Jurkat, Clone E6-1 (cell line): ENCODE measurements around the gene SH3PXD2A.
A peak's percentile ranks its signal among the peaks of the same experiment; 100 is the strongest.
"Not testable (repeated sequence)": the region's sequence is repeated elsewhere in the genome, so short reads cannot be mapped to it uniquely, and the experiment has no call there.

ENCODE experiments used
- DNase-seq: peaks from one replicate; pipeline ENCODE4 v3.0.0-alpha.2; 2011; ENCODE audit warnings: low read depth, low spot score
- H3K4me3 ChIP-seq: 2 replicates; pipeline ENCODE4 v1.5.1; 2011; ENCODE audit warnings: mild to moderate bottlenecking, low read length, control low read depth, moderate library complexity

Gene SH3PXD2A

GRCh38 chr10:103819493-103819892 is 35.9 kb downstream of the SH3PXD2A start:
- H3K4me3 ChIP-seq, result no peak overlapping the region
- no peak for DNase-seq

- H3K4me3 ChIP-seq, result no peak overlapping the region
- DNase-seq, result no peak
These were observed 36.5 kb downstream of the SH3PXD2A start for GRCh38 chr10:103818765-103819374.

- no peak for DNase-seq
- no peak overlapping the region for H3K4me3 ChIP-seq
These were observed 37.3 kb downstream of the SH3PXD2A start for GRCh38 chr10:103818105-103818504.

GRCh38 chr10:103816431-103816830 is 38.9 kb downstream of the SH3PXD2A start:
- no peak for DNase-seq
- no peak overlapping the region for H3K4me3 ChIP-seq

GRCh38 chr10:103814626-103815370 is 40.6 kb downstream of the SH3PXD2A start:
- no peak for DNase-seq

GRCh38 chr10:103814105-103814504 is 41.3 kb downstream of the SH3PXD2A start:
- H3K4me3 ChIP-seq, result no peak overlapping the region
- DNase-seq, result no peak

More at GRCh38 chr10:103814626-103815370, 40.6 kb downstream of the SH3PXD2A start:
- H3K4me3 ChIP-seq, result no peak overlapping the region

GRCh38 chr10:103813312-103813711 is 42.1 kb downstream of the SH3PXD2A start:
- DNase-seq, H3K4me3 ChIP-seq: not testable (repeated sequence)

GRCh38 chr10:103812432-103812831 is 42.9 kb downstream of the SH3PXD2A start:
- no peak for DNase-seq
- H3K4me3 ChIP-seq, result no peak overlapping the region

GRCh38 chr10:103812004-103812403 is 43.4 kb downstream of the SH3PXD2A start:
- no peak overlapping the region for H3K4me3 ChIP-seq
- DNase-seq, result no peak

GRCh38 chr10:103811463-103811862 is 43.9 kb downstream of the SH3PXD2A start:
- H3K4me3 ChIP-seq, result no peak overlapping the region
- no peak for DNase-seq

- DNase-seq, result no peak
These were observed 46.6 kb downstream of the SH3PXD2A start for GRCh38 chr10:103808780-103809179.

GRCh38 chr10:103807996-103808395 is 47.4 kb downstream of the SH3PXD2A start:
- DNase-seq, result no peak
- no peak overlapping the region for H3K4me3 ChIP-seq

More at GRCh38 chr10:103808780-103809179, 46.6 kb downstream of the SH3PXD2A start:
- no peak overlapping the region for H3K4me3 ChIP-seq

- DNase-seq, result no peak
- no peak overlapping the region for H3K4me3 ChIP-seq
These were observed 48.8 kb downstream of the SH3PXD2A start for GRCh38 chr10:103806395-103807187.

- no peak overlapping the region for H3K4me3 ChIP-seq
- DNase-seq, result no peak
These were observed 49.6 kb downstream of the SH3PXD2A start for GRCh38 chr10:103805781-103806180.

- DNase-seq, result no peak
- no peak overlapping the region for H3K4me3 ChIP-seq
These were observed 50.5 kb downstream of the SH3PXD2A start for GRCh38 chr10:103804871-103805270.

- H3K4me3 ChIP-seq, result no peak overlapping the region
- peak; percentile 84 for DNase-seq
These were observed 51.4 kb downstream of the SH3PXD2A start for GRCh38 chr10:103803941-103804340.

- no peak overlapping the region for H3K4me3 ChIP-seq
These were observed 52.6 kb downstream of the SH3PXD2A start for GRCh38 chr10:103802637-103803353.

GRCh38 chr10:103802081-103802480 is 53.3 kb downstream of the SH3PXD2A start:
- no peak overlapping the region for H3K4me3 ChIP-seq
- DNase-seq, result no peak

More at GRCh38 chr10:103802637-103803353, 52.6 kb downstream of the SH3PXD2A start:
- DNase-seq, result no peak
